GM18858 (cell line): ENCODE data around the gene RHCE.
"Not testable (repeated sequence)": the region's sequence is repeated elsewhere in the genome, so short reads cannot be mapped to it uniquely, and the experiment has no call there.

ENCODE experiments used
- ATAC-seq: cut with Tn5 transposase; IDR thresholded peaks from one replicate; pipeline ENCODE4 v1.9.1; 2021; ENCODE audit not compliant: unreplicated experiment

Gene RHCE

DNA sequence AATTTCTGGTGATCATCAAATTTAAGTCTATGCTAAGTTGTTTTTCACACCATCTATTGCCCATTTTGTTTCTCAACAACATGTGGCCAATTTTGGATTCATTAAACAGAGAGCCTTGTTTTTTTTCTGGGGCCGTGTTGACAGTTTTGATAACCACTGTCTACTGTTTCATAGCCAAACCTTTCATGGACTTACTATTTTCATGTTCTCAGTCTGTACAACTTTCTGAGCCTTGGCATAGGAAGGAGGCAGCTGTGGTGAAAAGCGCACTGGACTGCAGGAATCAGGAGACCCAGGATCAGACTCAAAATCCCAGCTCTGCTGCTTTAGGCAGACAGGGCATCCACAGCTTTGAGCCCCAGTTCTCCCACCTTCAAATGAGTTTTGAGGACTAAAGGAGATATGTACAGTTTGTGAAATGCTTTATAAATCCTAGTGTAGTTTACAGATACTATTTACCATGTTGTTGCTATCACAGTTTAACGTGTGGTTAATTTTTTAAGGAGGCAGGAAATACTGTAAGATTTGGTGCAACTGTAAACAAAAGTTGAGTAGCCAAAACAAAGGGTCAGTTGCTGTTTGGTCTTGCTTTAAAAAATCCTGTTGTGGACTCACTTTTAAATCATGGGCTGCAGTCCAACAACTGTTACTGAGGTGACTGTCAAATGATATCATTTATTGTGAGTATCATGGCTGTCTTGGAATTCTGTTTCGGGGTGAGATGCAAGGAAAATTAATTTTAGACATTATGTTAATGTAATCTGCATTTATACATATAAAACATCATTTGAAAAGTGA is 13.0 kb upstream of the RHCE start:
- no peak for ATAC-seq

DNA sequence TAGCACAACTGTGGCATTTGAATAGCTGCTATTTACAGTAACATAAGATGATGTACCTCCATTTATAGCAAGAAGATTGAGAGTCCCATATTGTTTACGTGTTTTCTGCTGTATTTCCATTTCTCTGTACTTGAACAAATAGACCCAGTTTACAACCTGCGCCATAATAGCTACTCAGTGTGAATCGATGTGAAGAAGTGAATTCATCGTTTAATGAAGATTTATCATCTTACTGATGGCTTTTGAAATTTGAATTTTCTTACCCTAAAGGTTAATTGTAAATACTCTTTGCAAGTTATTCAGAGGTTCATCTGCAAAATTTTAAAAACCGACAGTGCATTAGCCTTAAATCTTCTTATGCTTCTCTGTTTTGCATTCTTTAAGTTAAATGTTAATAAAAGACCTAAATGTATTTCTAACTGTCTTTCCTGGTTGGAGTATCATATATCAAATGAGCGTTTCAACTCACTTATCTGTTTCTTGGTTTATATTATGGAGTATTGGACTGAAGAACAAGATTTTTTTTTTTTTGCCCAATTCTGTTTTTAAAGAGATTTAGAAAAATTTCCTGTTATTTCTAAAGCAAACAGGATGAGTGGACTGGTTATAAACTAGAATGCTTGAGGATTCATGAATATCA is 12.2 kb upstream of the RHCE start:
- no peak for ATAC-seq

DNA sequence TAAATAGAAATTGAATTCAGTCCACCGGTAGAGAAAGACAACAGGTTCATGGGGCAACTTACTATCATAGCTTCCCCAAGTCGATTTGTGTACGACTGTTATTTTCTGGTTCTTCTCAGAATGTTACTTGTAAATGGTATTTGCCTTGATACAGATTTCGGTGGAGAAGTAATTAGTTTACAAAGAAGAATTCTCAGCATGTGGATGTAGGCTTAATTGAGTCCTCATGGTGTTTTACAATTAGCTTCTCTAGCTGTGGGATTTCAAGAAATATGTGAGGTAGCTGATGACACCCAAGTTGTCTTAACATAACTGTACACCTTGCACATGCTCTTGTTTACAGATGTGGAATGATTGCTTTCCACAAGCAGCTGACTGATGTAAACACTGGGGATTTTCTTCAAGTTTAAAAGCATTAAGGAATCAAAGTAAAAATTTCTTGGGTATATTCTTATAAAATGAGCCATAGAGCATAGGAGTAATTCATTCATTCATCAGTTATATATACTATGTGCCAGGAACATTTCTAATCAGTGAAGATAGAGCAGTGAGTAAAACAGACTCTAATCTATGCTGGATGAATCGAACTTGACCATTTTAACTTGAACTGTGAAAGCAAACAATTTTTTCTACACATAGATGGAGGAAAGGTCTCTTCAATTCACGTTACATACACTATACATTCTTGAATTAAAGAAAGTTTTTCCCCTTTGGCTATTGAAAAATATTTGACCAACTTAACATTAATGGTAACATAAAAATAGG is 11.5 kb upstream of the RHCE start:
- no peak for ATAC-seq

DNA sequence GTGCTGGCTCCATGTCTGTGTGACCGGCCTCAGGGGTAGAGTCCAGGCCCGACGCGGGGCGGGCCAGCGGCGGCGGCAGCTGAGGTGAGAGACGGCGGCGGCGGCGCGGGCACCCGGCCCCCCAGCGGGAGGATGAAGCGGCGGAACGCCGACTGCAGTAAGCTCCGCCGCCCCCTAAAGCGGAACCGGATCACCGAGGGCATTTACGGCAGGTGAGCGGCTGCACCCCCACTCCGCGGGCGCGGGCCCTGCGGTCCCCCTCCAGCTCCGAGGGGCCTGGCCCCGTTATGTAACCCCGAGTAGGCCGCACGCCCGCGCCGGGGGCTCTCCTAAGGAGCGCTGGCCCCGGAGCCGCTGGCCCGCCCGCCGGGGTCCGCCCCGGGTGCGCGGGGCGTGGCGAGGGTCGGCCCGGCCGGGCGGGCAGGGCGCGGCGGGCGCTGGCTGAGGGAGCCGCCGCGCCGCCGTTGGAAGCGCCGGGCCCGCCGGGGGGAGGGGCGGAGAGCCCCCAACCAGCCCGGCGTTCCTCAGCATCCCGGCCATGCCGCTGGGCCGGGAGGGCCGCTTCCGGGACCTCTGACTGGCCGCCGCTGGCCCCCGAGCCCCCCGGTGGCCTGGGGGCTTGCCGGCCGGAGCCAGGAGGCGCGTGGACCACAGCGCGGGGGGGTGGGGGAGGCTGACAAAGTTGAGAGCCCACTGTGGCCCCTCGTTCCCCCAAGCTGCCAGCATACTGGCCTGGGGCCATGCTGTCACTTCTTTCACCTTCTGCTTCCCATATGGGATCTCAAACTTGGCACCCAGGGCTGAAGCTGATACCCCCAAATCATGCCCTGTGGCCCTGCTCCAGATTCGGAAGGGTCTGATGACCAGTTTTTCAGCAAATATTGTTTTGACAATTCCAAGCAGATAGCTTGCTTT is 10.6 kb upstream of the RHCE start:
- ATAC-seq, result peak; percentile 8

- peak; percentile 71 for ATAC-seq
These were observed 9.7 kb upstream of the RHCE start, which contains the start of gene MACO1 for GRCh38 chr1:25430073-25430966. Gene MACO1, plus strand, starts transcription at chr1:25430897. Its CDS starts 202 bp downstream, at chr1:25431099.

GRCh38 chr1:25428475-25429166 is 8.0 kb upstream of the RHCE start:
- ATAC-seq, result no peak

DNA sequence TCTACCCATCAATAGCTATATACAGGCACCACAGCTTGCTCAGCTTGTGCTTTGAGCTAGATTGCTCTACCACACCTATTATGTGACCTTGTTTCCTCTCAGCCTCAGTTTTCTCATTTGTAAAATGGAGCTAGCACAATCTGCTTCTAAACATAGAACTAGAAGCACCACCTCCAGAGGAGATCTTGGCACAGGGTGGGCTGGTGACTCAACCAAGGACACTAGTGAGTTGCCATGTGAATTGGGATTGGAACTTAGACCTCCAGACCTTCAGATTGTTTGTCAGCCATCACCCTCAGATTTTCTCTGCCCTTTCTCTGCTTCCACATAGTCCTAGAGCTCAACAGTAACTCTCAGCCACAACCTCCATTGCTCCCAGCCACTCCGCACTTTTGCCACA is 7.1 kb upstream of the RHCE start:
- ATAC-seq, result no peak

- ATAC-seq, result no peak
These were observed 4.8 kb upstream of the RHCE start for GRCh38 chr1:25425098-25426085.

DNA sequence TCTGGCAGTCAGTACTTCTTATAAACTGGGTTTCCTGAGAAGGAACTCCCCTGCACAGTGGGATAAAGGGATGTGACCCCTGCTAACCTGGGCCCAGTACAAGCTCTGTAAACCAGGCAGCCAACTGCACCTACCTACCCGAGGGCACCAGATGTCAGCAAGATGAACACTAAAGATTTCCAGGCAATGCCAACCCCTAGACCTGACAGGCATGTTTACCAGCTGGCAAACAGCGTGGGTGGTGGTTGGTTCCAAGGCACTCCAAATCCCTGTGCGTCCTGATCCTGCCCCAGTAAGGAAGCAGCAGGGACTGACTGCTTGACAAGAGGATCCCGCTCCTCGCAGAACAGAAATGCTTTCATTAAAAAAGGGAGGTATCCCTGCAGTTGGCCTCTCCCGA is 2.6 kb upstream of the RHCE start:
- not testable (repeated sequence) for ATAC-seq

DNA sequence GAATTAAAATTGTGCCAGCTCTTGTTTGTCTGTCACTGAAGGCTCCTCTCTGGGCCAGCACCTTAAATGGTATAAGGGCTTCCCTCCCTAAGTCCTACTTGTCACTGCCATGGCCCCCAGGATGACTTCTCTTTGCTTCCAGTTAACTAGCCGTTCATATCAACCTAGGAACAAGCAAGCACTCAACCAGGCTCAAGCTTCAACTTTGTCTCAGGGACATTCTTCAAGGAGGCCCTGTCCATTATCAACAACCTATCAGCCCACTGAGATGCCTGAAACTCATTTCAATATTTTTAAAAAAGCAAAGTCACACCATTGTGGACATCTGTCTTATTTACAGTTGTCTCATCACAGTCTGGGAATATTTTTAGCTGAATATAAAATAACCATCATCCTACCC is 1.3 kb downstream of the RHCE start:
- ATAC-seq, result not testable (repeated sequence)

DNA sequence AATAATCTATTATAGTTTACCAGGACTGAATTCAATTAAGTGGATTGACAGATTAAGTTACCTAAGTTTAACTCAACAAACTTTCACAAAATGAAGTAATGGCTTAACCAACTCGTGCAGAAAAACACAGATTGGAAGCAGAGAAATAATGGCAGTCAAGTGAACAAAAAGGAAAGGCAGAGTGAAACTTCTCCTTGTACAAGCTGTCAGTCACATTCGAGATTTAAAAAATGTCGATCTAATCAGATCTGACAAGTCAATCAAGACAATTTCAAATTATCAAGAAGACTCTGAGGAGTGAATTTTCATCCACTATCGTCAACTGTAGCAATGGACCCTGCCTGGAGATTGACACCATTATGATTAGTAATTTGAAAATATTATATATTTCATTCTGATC is 3.3 kb downstream of the RHCE start:
- not testable (repeated sequence) for ATAC-seq

- not testable (repeated sequence) for ATAC-seq
These were observed 6.0 kb downstream of the RHCE start for GRCh38 chr1:25414578-25414977.

GRCh38 chr1:25414157-25414556 is 6.5 kb downstream of the RHCE start:
- ATAC-seq, result not testable (repeated sequence)

DNA sequence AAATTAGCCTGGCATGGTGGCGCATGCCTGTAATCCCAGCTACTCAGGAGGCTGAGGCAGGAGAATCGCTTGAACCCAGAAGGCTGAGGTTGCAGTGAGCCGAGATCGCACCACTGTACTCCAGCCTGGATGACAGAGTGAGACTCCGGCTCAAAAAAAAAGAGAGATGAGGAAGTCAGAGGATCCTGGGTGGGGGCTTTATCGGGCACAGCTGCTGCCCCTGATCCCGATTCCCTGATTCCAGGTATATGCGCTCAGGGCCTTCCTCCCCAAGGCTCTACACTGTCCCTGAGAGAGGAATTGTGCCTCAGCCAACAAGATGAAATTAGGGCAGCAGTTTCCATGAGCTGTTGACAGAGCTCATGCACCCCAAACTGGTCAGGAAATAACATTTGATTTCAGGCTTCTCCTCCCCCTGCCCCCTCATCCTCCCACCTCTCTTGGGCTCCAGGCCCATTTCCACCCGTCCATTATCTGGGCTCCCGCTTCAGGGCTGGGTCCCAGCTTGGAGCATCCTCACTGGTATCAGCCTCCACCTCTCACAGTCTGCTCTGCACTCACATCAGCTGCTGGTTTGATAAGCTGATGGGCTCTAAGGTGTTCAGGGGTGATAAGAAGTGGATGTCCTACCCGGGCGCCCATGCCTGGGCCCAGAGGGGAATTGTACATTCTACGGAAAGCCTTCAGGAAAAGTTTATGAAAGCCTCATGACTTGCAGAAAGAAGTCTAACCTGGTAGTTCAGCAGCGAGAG is 7.6 kb downstream of the RHCE start:
- ATAC-seq, result not testable (repeated sequence)

DNA sequence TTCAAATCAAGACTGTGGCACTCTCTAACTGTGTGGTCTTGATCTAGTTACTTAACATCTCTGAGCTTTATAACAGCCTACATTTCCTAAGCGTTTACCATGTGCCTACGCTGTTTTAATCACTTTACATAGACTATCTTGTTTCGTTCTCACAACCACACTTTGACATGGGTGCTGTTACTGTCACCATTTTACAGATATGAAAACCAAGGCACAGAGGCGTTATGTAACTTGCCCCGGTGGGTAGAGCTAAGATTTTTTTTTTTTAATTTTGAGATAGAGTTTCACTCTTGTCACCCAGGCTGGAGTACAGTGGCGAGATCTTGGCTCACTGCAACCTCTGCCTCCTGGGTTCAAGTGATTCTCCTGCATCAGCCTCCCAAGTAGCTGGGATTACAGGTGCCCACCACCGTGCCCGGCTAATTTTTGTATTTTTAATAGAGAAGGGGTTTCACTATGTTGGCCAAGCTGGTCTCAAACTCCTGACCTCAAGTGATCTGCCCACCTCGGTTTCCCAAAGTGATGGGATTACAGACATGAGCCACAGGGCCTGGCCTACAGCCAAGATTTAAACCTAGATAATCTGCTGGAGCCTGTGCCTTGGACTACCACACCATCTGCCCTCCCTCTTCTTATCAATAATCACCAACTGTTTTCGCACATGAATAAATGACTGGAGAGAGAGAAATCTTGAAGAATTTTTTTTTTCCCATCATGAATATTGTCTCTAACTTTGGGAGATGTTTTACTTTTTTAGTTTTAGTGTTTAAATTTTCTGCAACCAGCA is 10.8 kb downstream of the RHCE start:
- ATAC-seq, result not testable (repeated sequence)

DNA sequence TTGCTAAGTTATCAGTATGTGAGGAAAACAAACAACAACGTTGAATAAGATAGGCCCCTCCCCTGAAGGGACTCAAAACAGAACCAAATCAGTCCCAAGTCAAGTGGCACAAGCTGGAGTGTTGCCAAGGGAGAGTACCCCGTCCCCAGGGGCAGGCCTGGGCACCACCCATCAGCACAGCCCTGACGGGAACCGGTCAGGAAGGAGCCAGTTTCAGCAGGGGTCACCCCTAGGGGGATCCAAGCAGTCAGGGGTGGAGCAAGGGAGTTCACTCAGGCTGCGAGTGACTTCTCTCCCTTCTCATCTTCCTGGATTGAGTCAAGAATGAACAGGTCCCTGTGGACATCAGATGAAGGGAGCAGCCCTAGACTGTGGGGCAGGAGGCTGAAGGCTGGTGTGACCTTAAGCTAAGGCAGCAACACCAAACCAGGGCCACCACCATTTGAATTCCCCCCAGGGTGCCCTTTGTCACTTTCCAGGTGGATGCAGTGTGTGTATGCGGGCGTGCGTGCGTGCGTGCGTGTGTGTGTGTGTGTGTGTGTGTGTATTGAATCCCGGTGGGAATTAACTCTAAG is 14.8 kb downstream of the RHCE start:
- ATAC-seq, result not testable (repeated sequence)
